Measurements from ENCODE around the gene HP1BP3. TPM values are rescaled to one million over a fixed set of nuclear protein-coding genes. Genes with fewer than 3 reads are reported as not detected.

Gene HP1BP3
- total RNA-seq, 1 experiment from 2014 or later = 207 TPM

- Histone ChIP-seq H3K36me3 (ENCODE audit: control insufficient read depth in 1 of 2, insufficient read depth in 2 of 2, low read length in 2 of 2) (peaks cover 66 to 84% of the 10 kb centered on the region in 2 experiments), H4K20me1 (ENCODE audit: insufficient read depth) (peaks cover 7% of the 10 kb centered on the region; the same call in 1 of the 2 replicates), H3K4me3 (replicated peaks in 1 of 2; ENCODE audit: low read depth in 1 of 2, low read length in 2 of 2) (no peak overlapping the region), H3K9me3 (ENCODE audit: control insufficient read depth in 1 of 2, insufficient read depth in 1 of 2, low read depth in 1 of 2, low read length in 2 of 2) (no peaks in the 10 kb centered on the region), H2AFZ (ENCODE audit: low read depth, low read length, poor library complexity, severe bottlenecking) (no peak overlapping the region), H3K27me3 (ENCODE audit: insufficient read depth, low read length) (no peaks in the 10 kb centered on the region), H3K79me2 (ENCODE audit: insufficient read depth, low read length) (peaks cover 77% of the 10 kb centered on the region), H3K27ac (ENCODE audit: low read depth, low read length) (no peak overlapping the region), H3K4me2 (ENCODE audit: low read length) (no peak overlapping the region), H3K9ac (ENCODE audit: low read length) (no peak overlapping the region), H3K4me1 (ENCODE audit: control insufficient read depth in 1 of 2, insufficient read depth in 2 of 2, low read length in 2 of 2) (no peaks in the 10 kb centered on the region), H3K9me2 (ENCODE audit: insufficient read depth) (no peaks in the 10 kb centered on the region)
- RAD21 ChIA-PET (ENCODE audit: low non-redundant PET in 1 of 2, low total read pairs in 2 of 2, uncharacterized antibody in 2 of 2, unreplicated experiment in 2 of 2) = no interaction called here
- CTCF ChIA-PET = no interaction called here
- POLR2A ChIA-PET = no interaction called here
- TF ChIP-seq SRF (IDR thresholded peaks at IDR 0.05; ENCODE audit: low read depth) = no peak
- TF ChIP-seq CTCF (IDR thresholded peaks at IDR 0.05 in 2 of 3, conservative IDR thresholded peaks at IDR 0.05 in 1 of 3; ENCODE audit: borderline replicate concordance in 1 of 3, insufficient read depth in 1 of 3, low read depth in 2 of 3, low read length in 2 of 3) = no peak
- no peak for TF ChIP-seq ZNF274 (IDR thresholded peaks at IDR 0.05; ENCODE audit: low read depth, low read length)
- intact Hi-C loops (cut with micrococcal nuclease) = no loop called here
- no TSS peak for BruUV-seq (replicated peaks)
- no peak for ATAC-seq
- DNase-seq (ENCODE audit: low read depth, low spot score) = no peak
These were observed 16.6 kb downstream of the HP1BP3 start for GRCh38 chr1:20770314-20771087.

- peaks cover 5% of the 10 kb centered on the region; the same call in 1 of the 2 replicates for H4K20me1 ChIP-seq (ENCODE audit: insufficient read depth)
- no peak overlapping the region for H3K9ac ChIP-seq (ENCODE audit: low read length)
- H2AFZ ChIP-seq (ENCODE audit: low read depth, low read length, poor library complexity, severe bottlenecking) = no peak overlapping the region
- no peak for TF ChIP-seq EGR1 (IDR thresholded peaks at IDR 0.05; ENCODE audit: low read depth)
- TF ChIP-seq YY1 (IDR thresholded peaks at IDR 0.05; ENCODE audit: extremely low read depth, insufficient replicate concordance, low read depth, low read length) = no peak
- no peak for TF ChIP-seq ZFX (IDR thresholded peaks at IDR 0.05)
- TF ChIP-seq EZH2 (IDR thresholded peaks at IDR 0.05) = no peak
- TF ChIP-seq CBX3 (IDR thresholded peaks at IDR 0.05; ENCODE audit: low read depth) = no peak
- TF ChIP-seq TCF7L2 (IDR thresholded peaks at IDR 0.05; ENCODE audit: borderline replicate concordance, extremely low read depth, insufficient read depth, insufficient read length) = no peak
- TF ChIP-seq ELF1 (IDR thresholded peaks at IDR 0.05; ENCODE audit: borderline replicate concordance, low read depth) = no peak
- no peak for TF ChIP-seq SIN3A (IDR thresholded peaks at IDR 0.05; ENCODE audit: low read depth)
- TF ChIP-seq CEBPB (IDR thresholded peaks at IDR 0.05; ENCODE audit: low read depth) = no peak
- TF ChIP-seq EZH2phosphoT487 (IDR thresholded peaks at IDR 0.05; ENCODE audit: borderline replicate concordance) = no peak
- TF ChIP-seq, protein P1, sequence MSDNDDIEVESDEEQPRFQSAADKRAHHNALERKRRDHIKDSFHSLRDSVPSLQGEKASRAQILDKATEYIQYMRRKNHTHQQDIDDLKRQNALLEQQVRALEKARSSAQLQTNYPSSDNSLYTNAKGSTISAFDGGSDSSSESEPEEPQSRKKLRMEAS (IDR thresholded peaks at IDR 0.05) = no peak
- ChIA-PET CTCF (no interaction called here), RAD21 (ENCODE audit: low non-redundant PET in 1 of 2, low total read pairs in 2 of 2, uncharacterized antibody in 2 of 2, unreplicated experiment in 2 of 2) (no interaction called here), POLR2A (no interaction called here)
- H3K4me2 ChIP-seq (ENCODE audit: low read length) = no peak overlapping the region
- H3K4me1 ChIP-seq (ENCODE audit: control insufficient read depth in 1 of 2, insufficient read depth in 2 of 2, low read length in 2 of 2) = no peaks in the 10 kb centered on the region
- H3K9me2 ChIP-seq (ENCODE audit: insufficient read depth) = no peaks in the 10 kb centered on the region
- BruUV-seq (replicated peaks) = no TSS peak
- intact Hi-C loops (cut with micrococcal nuclease) = no loop called here
- no peak for ATAC-seq
- no peak overlapping the region for H3K4me3 ChIP-seq (replicated peaks in 1 of 2; ENCODE audit: low read depth in 1 of 2, low read length in 2 of 2)
- H3K9me3 ChIP-seq (ENCODE audit: control insufficient read depth in 1 of 2, insufficient read depth in 1 of 2, low read depth in 1 of 2, low read length in 2 of 2) = no peaks in the 10 kb centered on the region
- no peak overlapping the region for H3K27ac ChIP-seq (ENCODE audit: low read depth, low read length)
- peaks cover 70% of the 10 kb centered on the region for H3K79me2 ChIP-seq (ENCODE audit: insufficient read depth, low read length)
- no peak for DNase-seq (ENCODE audit: low read depth, low spot score)
- peaks cover 83% of the 10 kb centered on the region in 2 experiments for H3K36me3 ChIP-seq (ENCODE audit: control insufficient read depth in 1 of 2, insufficient read depth in 2 of 2, low read length in 2 of 2)
- no peaks in the 10 kb centered on the region for H3K27me3 ChIP-seq (ENCODE audit: insufficient read depth, low read length)
These were observed 19.8 kb downstream of the HP1BP3 start for GRCh38 chr1:20767271-20767670.

All from HCT116 (cell line).